SK-N-MC (cell line): ENCODE data around the gene PAXX.
A peak's percentile ranks its signal among the peaks of the same experiment; 100 is the strongest.

Source experiments
- DNase-seq: peaks from one replicate; pipeline ENCODE4 v3.0.0-alpha.2; 2011; ENCODE audit warnings: low read depth, low spot score
- H3K27ac ChIP-seq: fragments of 200-600 bp; sonication (generic); 2 replicates; pipeline ENCODE4 v1.5.1; 2016; ENCODE audit warnings: mixed run types
- H3K36me3 ChIP-seq: fragments of 200-600 bp; sonication (generic); 2 replicates; pipeline ENCODE4 v1.6.1; 2017; ENCODE audit warnings: antibody characterized with exemption, low read length, mixed read lengths; ENCODE audit not compliant: insufficient read depth
- H3K4me3 ChIP-seq: fragments of 200-600 bp; sonication (generic); 2 replicates; pipeline ENCODE4 v1.5.1; 2016
- H3K9ac ChIP-seq: fragments of 200-600 bp; sonication (generic); 2 replicates; pipeline ENCODE4 v1.8.0; 2017; ENCODE audit warnings: mixed run types, mixed read lengths; ENCODE audit not compliant: insufficient read length
- H3K9me3 ChIP-seq: fragments of 200-600 bp; sonication (generic); 2 replicates; pipeline ENCODE4 v1.6.1; 2017; ENCODE audit warnings: low read depth, mild to moderate bottlenecking, antibody characterized with exemption, low read length, moderate library complexity, mixed read lengths
- EZH2 ChIP-seq: fragments of 200-600 bp; sonication (generic); IDR thresholded peaks from one replicate; pipeline ENCODE4 v1.6.1; 2017; ENCODE audit warnings: antibody characterized with exemption
- FOXP2 ChIP-seq: optimal IDR thresholded peaks from 2 replicates; pipeline ENCODE3; 2011; ENCODE audit warnings: mild to moderate bottlenecking, moderate library complexity; ENCODE audit not compliant: insufficient read depth; ENCODE audit errors: extremely low read length, control extremely low read depth
- POLR2AphosphoS5 ChIP-seq: IDR thresholded peaks from 2 replicates; pipeline ENCODE4 v1.6.1; 2012; ENCODE audit warnings: mild to moderate bottlenecking, low read depth, low read length, borderline replicate concordance

Gene PAXX

GRCh38 chr9:136983167-136983566, 9.1 kb upstream of the PAXX start:
- no peak for DNase-seq
- TF ChIP-seq POLR2AphosphoS5 (no peak), EZH2 (no peak), FOXP2 (no peak)
- H3K4me3 ChIP-seq = no peak overlapping the region

GRCh38 chr9:136983656-136984314, 8.4 kb upstream of the PAXX start:
- no peaks in the 10 kb centered on the region for H3K36me3 ChIP-seq
- no peaks in the 10 kb centered on the region for H3K9me3 ChIP-seq
- H3K9ac ChIP-seq = no peak overlapping the region
- H3K27ac ChIP-seq = no peak overlapping the region
- DNase-seq = no peak
- no peak overlapping the region for H3K4me3 ChIP-seq
- TF ChIP-seq FOXP2 = no peak
- no peak for TF ChIP-seq EZH2
- TF ChIP-seq POLR2AphosphoS5 = no peak

More at GRCh38 chr9:136983167-136983566, 9.1 kb upstream of the PAXX start:
- H3K9me3 ChIP-seq = no peaks in the 10 kb centered on the region
- H3K27ac ChIP-seq = no peak overlapping the region
- no peaks in the 10 kb centered on the region for H3K36me3 ChIP-seq
- no peak overlapping the region for H3K9ac ChIP-seq

DNA sequence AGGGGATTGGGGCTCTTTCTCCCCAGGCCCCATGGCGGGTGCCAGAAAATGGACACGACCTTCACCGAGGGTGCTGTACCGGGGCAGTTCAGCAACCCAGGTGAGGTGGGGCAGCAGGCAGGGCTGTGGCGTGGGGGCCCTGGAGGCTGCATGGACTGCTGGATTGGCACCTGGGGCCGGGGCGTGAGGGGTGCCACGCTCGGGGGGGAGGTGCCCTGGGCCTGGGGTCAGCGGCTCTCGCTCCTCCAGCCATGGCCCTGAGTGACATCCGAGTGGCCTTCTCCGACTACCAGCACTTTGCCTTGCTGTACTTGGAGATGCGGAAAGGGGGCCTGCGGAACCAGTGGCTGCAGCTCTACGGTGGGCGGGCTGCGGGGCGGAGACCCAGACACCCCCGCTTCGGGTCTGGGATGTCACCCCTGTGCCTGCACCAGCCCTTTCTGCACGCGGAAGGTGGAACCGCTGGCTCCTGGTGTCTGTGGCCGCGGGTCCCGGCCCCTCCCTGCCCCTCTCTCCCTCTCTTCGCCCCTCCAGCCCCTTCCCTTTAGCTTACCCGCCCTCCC, 7.7 kb upstream of the PAXX start:
- H3K4me3 ChIP-seq = no peak overlapping the region

GRCh38 chr9:136985027-136985602, 7.1 kb upstream of the PAXX start:
- H3K27ac ChIP-seq = no peak overlapping the region
- DNase-seq = no peak
- no peaks in the 10 kb centered on the region for H3K36me3 ChIP-seq
- no peak overlapping the region for H3K9ac ChIP-seq
- no peaks in the 10 kb centered on the region for H3K9me3 ChIP-seq
- TF ChIP-seq FOXP2 (no peak), POLR2AphosphoS5 (no peak), EZH2 (no peak)
- H3K4me3 ChIP-seq = no peak overlapping the region

More for the DNA sequence above, 7.7 kb upstream of the PAXX start:
- Histone ChIP-seq H3K27ac (no peak overlapping the region), H3K9ac (no peak overlapping the region), H3K9me3 (no peaks in the 10 kb centered on the region), H3K36me3 (no peaks in the 10 kb centered on the region)
- no peak for DNase-seq
- TF ChIP-seq FOXP2 (no peak), EZH2 (no peak), POLR2AphosphoS5 (no peak)

- Histone ChIP-seq H3K9ac (no peak overlapping the region), H3K4me3 (no peak overlapping the region), H3K9me3 (no peaks in the 10 kb centered on the region), H3K36me3 (no peaks in the 10 kb centered on the region), H3K27ac (0 out of 2 replicates have a peak overlapping the region, but pooled peaks have one; percentile 36)
- no peak for TF ChIP-seq FOXP2
- no peak for TF ChIP-seq EZH2
- no peak for TF ChIP-seq POLR2AphosphoS5
- DNase-seq = no peak
Observed at GRCh38 chr9:136985853-136986252, 6.4 kb upstream of the PAXX start.

- Histone ChIP-seq H3K4me3 (no peak overlapping the region), H3K27ac (peak overlapping the region; percentile 16; the same call in 1 of the 2 replicates), H3K9me3 (no peaks in the 10 kb centered on the region), H3K36me3 (peaks cover 2% of the 10 kb centered on the region; the same call in 1 of the 2 replicates), H3K9ac (no peak overlapping the region)
- DNase-seq = no peak
- TF ChIP-seq EZH2 (no peak), FOXP2 (no peak), POLR2AphosphoS5 (no peak)
Observed at GRCh38 chr9:136988872-136989271, 3.4 kb upstream of the PAXX start.

DNA sequence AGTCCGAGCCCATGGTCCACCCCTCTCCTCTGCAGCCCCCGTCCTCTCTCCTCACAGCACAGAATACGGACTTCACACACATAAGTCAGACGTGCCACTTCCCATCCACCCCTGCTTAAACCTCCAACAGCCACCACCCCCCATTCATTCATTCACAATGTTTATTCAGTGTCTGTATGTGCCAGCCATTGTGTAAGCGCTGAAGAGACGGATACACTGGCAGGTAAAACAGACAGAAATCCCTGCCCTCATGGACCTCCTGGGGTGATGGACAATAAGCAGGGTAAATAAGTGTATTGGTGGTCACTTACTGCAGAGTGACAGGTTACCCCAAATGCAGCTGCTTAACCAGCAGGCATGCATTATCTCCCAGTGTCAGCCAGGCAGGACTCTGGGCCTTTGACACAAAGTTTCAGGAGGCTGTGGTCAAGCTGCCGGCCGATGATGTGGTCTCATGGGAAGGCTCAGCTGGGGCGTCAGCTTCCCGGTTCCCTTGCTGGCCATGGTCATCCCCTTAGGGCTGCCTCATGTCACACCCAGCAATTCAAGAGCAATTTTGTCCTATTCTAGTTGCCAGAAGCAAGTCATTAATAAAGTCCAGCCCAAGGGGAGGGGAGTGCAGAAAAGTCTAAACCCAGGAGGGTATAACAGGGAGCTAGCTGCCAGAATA, 1.8 kb upstream of the PAXX start:
- DNase-seq = no peak
- Histone ChIP-seq H3K9ac (no peak overlapping the region), H3K27ac (peak overlapping the region; percentile 46; the same call in 1 of the 2 replicates), H3K36me3 (peaks cover 5% of the 10 kb centered on the region; the same call in 1 of the 2 replicates), H3K9me3 (no peaks in the 10 kb centered on the region), H3K4me3 (no peak overlapping the region)
- no peak for TF ChIP-seq POLR2AphosphoS5
- TF ChIP-seq FOXP2 = no peak
- TF ChIP-seq EZH2 = no peak

DNA sequence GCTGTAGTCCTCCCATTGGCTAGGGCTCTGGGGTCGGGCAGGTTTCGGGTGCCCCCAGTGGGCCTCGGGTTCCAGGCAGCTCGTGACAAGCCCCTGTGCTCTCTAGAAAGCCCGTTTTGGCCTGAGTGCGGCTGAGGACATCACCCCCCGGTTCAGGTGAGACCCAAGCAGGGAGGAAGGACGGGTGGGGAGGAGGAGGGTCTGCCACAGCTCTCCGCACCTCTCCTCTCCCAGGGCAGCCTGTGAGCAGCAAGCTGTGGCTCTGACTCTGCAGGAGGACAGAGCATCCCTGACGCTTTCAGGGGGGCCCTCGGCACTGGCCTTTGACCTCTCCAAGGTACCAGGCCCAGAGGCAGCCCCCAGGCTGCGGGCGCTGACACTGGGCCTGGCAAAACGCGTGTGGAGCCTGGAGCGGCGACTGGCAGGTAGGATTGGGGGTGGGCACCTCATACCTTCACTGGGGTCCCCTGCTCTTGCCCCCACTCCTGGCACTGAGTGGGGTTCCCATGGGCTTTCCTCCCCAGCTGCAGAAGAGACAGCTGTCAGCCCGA, 672 bp downstream of the PAXX start:
- TF ChIP-seq EZH2 (no peak), FOXP2 (no peak)
- DNase-seq = no peak
- H3K27ac ChIP-seq = peak overlapping the region; percentile 60; the same call in 1 of the 2 replicates
- H3K9ac ChIP-seq = peak overlapping the region; percentile 91
- peak overlapping the region; percentile 97 for H3K4me3 ChIP-seq
- H3K36me3 ChIP-seq = peaks cover 5% of the 10 kb centered on the region; the same call in 1 of the 2 replicates
- no peaks in the 10 kb centered on the region for H3K9me3 ChIP-seq
